A673 (cell line): ENCODE results near the gene MDGA2.

Experiments used
- CTCF ChIP-seq: fragments of 300-800, 200-600 bp; sonication (generic); conservative IDR thresholded peaks from 2 replicates; pipeline ENCODE4 v1.5.1; 2017; ENCODE audit warnings: low read depth, mild to moderate bottlenecking, antibody characterized with exemption, low read length, moderate library complexity, mixed read lengths
- EZH2 ChIP-seq: fragments of 200-600 bp; sonication (generic); IDR thresholded peaks from 2 replicates; pipeline ENCODE4 v1.6.1; 2017; ENCODE audit warnings: borderline replicate concordance, low read depth, mild to moderate bottlenecking, mixed read lengths, antibody characterized with exemption, low read length; ENCODE audit not compliant: poor library complexity, severe bottlenecking

- TF ChIP-seq CTCF (no peak), EZH2 (no peak)
Measured at GRCh38 chr14:47020500-47020899, 654.9 kb downstream of the MDGA2 start.
